Stimulated activated naive CD8-positive, alpha-beta T cell treated with anti-CD3 and anti-CD28 coated beads, Interleukin-15, Interleukin-2, amounts not matched to agents 100 U/mL and 50 U/mL, for 24 hours (primary cell): ENCODE data around the gene ROMO1.
"Not testable (repeated sequence)": the region's sequence is repeated elsewhere in the genome, so short reads cannot be mapped to it uniquely, and the experiment has no call there.

Source experiments
- ATAC-seq: fragments of 150-1000 bp; cut with Tn5 transposase; one replicate; pipeline ENCODE4 v1.10.0; 2021
- DNase-seq: peaks from one replicate; pipeline ENCODE4 v3.0.0; 2021

Gene ROMO1

DNA sequence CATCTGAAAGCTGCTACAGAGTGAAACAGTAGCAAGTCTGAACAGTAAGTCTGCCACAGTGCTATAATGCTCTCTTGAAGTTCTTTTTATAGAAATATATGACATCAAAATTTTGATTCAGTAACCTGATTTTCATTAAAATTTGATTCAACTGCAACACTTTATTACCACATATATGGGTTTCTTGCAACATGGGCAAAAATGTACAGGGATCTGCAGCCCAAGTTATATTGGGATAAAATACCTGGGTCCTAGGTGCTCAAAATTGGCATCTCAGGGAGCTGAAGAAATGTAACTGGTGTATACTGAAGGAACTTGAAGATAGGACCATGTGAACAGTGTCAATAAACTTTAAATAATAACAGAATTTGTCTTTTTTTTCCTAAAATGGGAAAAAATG lies 10.8 kb downstream of the ROMO1 start:
- no peak for DNase-seq

GRCh38 chr20:35710884-35711587 lies 11.8 kb downstream of the ROMO1 start:
- ATAC-seq, result no peak

More for the DNA sequence above, 10.8 kb downstream of the ROMO1 start:
- no peak for ATAC-seq

GRCh38 chr20:35711588-35712209 lies 12.5 kb downstream of the ROMO1 start:
- ATAC-seq, result peak; percentile 59
- no peak for DNase-seq

More at GRCh38 chr20:35710884-35711587, 11.8 kb downstream of the ROMO1 start:
- no peak for DNase-seq

DNA sequence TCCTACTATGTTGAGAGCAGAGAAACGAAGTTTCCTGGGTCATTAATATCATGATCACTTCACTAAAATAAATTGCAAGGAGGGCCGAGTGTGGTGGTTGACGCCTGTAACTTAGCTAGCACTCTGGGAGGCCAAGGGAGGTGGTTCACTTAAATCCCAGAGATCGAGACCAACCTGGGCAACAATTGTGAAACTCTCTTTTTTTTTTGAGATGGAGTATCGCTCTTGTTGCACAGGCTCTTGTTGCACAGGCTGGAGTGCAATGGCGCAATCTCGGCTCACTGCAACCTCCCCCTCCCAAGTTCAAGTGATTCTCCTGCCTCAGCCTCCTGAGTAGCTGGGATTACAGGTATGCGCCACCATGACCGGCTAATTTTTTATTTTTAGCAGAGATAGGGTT lies 13.9 kb downstream of the ROMO1 start:
- not testable (repeated sequence) for ATAC-seq, DNase-seq

DNA sequence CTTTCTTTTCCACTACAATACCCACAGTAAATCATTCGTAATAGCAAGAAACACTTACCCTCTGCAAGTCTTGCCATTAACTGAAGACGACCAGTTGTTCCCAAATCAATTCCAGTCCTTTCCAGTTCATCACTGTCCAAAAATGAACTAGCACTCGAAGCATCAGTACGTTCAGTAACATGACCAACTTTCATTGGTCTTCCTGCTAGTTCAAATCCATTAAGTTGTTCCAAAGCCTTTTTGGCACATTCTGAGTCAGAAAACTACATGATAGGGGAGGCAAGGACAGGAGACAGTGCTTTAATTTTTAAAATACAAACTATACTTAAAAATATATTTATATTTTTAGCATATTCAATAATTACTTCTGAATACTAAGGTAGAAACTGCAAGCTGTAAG lies 14.9 kb downstream of the ROMO1 start:
- DNase-seq (no peak), ATAC-seq (no peak)

DNA sequence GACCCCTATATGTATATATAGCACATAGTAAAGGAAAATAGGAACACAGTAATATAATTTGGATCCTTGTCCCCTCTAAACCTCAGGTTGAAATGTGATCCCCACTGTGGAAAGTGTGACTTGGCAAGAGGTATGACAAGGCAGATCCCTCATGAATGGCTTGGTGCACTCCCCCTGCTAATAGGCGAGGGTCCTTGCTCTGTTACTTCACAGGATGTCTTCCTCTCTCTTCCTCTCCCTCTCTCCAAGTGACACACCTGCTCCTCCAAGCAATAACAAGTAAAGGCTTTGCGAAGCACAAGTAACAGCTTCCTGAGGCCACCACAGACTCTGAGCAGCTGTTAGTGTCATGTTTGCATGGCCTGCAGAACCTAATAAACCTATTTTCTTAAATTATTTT lies 16.4 kb downstream of the ROMO1 start:
- DNase-seq (no peak), ATAC-seq (no peak)

GRCh38 chr20:35716330-35716729 lies 17.1 kb downstream of the ROMO1 start:
- DNase-seq, result no peak

DNA sequence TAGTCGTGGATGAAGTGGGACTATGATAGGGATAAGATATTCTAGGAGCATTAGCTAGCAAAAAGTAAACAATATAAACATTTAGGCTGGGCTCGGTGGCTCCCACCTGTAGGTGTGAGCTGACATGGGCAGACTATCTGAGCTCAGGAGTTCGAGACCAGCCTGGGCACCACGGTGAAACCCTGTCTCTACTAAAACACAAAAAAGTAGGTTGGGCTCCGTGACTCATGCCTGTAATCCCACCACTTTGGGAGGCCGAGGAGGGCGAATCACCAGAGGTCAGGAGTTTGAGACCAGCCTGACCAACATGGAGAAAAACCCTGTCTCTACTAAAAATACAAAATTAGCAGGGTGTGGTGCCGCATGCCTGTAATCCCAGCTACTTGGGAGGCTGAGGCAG lies 19.1 kb downstream of the ROMO1 start:
- peak; percentile 25 for ATAC-seq
- DNase-seq, result not testable (repeated sequence)

More at GRCh38 chr20:35716330-35716729, 17.1 kb downstream of the ROMO1 start:
- ATAC-seq, result no peak

DNA sequence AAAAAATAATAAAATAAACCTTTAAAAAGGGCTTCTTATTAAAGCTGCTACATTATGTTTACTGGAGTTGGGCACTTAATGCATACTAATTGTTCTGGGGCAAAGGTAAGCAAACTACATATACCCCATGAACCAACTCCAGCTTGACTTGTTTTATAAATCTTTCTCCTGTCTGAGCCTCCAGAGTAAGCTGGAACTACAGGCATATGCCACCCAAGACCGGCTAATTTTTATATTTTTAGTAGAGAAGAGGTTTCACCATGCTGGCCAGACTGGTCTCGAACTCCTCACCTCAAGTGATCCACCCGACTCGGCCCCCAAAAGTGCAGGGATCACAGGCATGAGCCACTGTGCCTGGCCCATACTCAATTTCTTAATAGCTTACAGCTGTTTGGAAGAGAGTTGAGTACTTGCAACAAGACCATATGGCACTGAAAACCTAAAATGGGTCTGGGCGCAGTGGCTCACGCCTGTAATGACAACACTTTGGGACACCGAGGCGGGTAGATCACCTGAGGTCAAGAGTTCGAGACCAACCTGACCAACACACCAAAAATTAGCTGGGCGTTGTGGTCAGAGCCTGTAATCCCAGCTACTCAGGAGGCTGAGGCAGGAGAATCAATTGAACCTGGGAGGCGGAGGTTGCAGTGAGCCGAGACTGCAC lies 19.9 kb downstream of the ROMO1 start:
- DNase-seq (no peak), ATAC-seq (no peak)

DNA sequence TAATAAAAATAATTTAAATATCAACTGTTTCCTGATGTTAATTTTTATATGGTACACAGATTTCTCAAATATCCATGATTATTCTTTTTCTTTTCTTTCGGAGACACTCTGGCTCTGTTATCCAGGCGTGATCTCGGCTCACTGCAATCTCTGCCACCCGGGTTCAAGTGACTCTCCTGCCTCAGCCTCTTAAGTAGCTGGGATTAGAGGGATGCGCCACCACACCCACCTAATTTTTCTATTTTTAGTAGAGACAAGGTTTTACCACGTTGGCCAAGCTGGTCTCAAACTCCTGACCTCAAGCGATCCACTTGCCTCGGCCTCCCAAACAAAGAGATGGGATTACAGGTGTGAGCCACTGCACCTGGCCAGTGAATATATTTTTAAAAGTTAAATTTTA lies 20.5 kb downstream of the ROMO1 start:
- DNase-seq (no peak), ATAC-seq (no peak)

DNA sequence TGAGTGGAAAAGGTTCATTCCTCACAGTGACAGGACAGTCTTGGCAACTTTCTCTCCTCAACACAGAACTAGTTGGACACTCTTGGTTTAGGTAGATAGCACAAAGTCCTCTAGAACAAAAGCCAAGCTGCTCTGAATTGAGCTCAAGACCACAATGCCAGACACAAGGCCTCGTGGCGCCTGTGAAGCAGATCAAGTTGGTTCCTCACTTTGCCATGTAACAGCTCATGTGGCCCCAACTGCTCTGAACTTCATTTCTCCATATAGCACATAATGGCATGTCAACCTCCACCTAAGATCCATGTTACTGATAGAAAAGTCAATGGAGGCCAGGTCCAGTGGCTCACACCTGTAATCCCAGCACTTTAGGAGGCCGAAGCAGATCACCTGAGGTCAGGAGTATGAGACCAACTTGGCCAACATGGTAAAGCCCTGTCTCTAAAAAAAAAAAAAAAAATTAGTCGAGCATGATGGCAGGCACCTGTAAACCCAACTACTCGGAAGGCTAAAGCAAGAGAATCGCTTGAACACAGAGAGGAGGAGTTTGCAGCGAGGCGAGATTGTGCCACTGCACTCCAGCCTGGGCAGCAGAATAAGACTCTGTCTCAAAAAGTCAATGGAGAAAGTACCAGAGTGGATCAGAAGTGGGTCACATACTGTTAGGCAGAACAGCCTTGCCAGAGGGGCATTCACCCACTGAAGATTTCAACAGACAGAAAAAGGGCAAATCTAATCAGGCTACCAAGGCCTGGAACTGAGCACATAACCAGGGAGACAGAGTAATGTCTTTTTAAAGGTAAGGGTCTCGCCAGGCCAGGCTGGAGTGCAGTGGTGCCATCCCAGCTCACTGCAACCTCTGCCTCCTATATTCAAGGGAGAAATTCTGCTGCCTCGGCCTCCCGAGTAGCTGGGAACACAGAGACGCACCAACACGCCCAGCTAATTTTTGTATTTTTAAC lies 21.2 kb downstream of the ROMO1 start:
- no peak for DNase-seq
- no peak for ATAC-seq

GRCh38 chr20:35721219-35721618 lies 22.0 kb downstream of the ROMO1 start:
- DNase-seq (no peak), ATAC-seq (no peak)

DNA sequence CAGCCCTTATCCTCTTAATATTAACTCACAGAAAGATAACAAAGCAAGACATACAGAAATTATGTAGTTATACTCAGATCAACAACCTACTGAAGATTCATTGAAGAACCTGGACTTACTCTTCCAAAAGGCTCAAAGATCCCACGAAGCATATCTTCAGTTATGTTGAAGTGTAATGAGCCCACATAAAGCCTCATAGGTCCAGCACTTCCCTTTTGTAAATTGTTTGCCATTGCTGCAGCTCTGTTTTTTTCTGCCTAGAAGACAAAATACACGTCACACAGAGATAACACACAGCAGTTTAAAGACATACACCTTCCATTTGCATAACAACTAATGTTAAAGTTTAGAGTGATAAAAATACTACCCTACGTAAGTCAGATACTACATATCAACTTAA lies 22.4 kb downstream of the ROMO1 start:
- DNase-seq (no peak), ATAC-seq (no peak)

- DNase-seq, ATAC-seq: not testable (repeated sequence)
These were observed 24.1 kb downstream of the ROMO1 start for GRCh38 chr20:35723275-35723639.

DNA sequence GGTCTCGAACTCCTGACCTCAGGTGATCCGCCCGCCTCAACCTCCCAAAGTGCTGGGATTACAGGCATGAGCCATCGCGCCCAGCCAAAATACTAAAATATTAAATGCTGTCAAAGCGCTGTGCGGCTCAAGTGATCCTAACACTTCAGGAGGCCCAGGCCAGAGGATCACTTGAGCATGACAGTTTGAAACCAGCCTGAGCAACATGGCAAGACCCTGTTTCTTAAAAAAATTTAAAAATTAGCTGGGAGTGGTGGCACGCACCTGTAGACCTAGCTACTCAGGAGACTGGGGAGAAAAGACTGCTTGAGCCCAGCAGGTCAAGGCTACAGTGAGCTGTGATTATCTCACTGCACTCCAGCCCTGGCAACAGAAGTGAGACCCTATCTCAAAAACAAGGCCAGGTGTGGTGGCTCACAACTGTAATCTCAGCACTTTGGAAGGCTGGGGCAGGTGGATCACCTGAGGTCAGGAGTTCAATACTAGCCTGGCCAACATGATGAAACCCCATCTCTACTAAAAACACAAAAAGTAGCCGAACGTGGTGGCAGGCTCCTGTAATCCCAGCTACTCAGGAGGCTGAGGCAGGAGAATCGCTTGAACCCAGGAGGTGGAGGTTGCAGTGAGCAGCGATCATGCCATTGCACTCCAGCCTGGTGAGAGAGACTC lies 24.6 kb downstream of the ROMO1 start:
- not testable (repeated sequence) for ATAC-seq, DNase-seq

DNA sequence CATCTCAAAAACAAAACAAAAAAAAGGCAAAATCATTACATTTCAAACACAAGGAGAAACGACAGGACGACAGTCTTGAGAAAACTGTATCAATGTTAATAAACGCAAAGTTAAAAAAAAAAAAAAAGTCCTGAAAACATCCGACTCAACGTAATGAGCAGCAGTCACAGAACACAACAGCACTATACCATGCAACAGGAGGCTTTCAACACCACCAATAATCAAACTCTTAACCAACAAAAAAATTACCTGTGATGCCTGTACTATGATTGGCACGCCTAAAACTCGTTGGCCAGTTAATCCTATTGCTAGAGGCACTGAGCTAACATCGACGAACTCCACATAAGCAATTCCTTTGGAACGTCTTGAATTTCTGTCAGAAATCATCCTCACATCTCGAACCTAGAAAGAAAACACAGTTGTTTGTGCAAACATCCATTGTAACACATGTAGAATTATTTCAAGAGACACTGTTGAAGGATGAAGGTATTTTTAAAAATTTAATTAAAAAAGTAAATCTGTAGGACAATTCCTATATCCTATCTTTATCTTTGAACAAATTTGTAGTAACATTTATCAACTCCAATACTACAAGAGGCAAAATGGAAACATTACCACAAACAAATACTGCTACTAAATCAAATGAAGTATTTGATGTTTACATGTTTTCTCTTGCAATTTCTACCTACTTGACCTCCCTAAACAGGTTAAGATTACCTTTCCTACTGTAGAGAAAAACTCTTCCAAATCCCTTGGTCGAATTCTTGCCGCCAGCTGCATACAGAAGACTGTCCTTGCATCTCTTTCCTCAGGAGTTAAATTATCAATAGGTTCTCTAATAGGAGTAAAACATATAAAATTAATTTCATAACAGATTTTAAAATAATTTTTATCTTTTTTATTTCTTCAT lies 25.4 kb downstream of the ROMO1 start:
- DNase-seq, result no peak
- no peak for ATAC-seq

DNA sequence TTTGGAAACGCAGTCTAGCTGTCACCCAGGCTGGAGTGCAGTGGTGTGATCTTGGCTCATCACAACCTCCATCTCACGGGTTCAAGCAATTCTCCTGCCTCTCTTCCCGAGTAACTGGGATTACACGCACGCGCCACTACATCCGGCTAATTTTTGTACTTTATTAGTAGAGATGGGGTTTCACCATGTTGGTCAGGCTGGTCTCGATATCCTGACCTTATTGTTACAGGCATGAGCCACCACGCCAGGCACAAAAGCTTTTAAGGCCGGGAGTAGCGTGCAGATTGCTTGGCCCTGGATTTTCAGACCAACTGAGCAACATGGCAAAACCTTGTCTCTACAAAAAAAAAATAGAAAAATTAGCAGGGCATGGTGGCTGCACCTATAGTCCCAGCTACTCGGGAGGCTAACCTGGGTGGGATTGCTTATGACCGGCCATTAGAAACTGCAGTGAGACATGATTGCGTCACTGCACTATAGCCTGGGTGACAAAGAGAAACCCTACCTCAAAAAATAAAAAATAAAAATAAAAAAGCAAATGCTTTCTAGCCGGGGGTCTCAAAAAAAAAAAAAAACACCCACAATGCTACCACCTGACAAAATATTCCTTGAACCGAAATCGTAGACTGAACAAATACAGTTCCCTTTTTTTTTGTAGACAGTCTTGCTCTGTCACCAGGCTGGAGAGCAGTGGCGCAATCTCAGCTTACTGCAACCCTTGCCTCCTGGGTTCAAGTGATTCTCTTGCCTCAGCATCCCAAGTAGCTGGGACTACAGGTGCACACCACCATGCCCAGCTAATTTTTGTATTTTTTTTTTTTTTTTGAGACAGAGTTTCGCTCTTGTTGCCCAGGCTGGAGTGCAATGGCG lies 27.9 kb downstream of the ROMO1 start:
- no peak for DNase-seq
- no peak for ATAC-seq

GRCh38 chr20:35729283-35729807 lies 30.1 kb downstream of the ROMO1 start:
- DNase-seq (no peak), ATAC-seq (no peak)
